OCI-LY1 (cell line): ENCODE data around the gene AKAP13.
A peak's percentile ranks its signal among the peaks of the same experiment; 100 is the strongest.

Experiments
- H2AFZ ChIP-seq: fragments of 200-600 bp; sonication (generic), shearing (Covaris generic); 2 replicates; pipeline ENCODE4 v1.6.0; 2014; ENCODE audit warnings: antibody characterized with exemption, mild to moderate bottlenecking, low read length
- H3F3A ChIP-seq: fragments of 200-600 bp; sonication (generic), shearing (Covaris generic); 2 replicates; pipeline ENCODE4 v1.6.0; 2014; ENCODE audit warnings: mild to moderate bottlenecking, antibody characterized with exemption, low read length, moderate library complexity; ENCODE audit not compliant: insufficient read depth
- H3K27ac ChIP-seq: fragments of 200-600 bp; sonication (generic); 2 replicates; pipeline ENCODE4 v1.5.1; 2014; ENCODE audit warnings: low read length, mixed run types, mild to moderate bottlenecking, low read depth; ENCODE audit not compliant: poor library complexity, severe bottlenecking
- H3K27me3 ChIP-seq: fragments of 200-600 bp; sonication (generic); 2 replicates; pipeline ENCODE4 v1.6.0; 2014; ENCODE audit warnings: antibody characterized with exemption, mild to moderate bottlenecking, low read length, moderate library complexity; ENCODE audit not compliant: insufficient read depth
- H3K36me3 ChIP-seq: fragments of 200-600 bp; sonication (generic); 2 replicates; pipeline ENCODE4 v1.6.1; 2014; ENCODE audit warnings: mild to moderate bottlenecking, antibody characterized with exemption, low read length, moderate library complexity, mixed read lengths; ENCODE audit not compliant: insufficient read depth
- H3K4me1 ChIP-seq: fragments of 200-600 bp; sonication (generic); 2 replicates; pipeline ENCODE4 v1.5.1; 2014; ENCODE audit warnings: mild to moderate bottlenecking, low read length, moderate library complexity; ENCODE audit not compliant: insufficient read depth, severe bottlenecking
- H3K4me2 ChIP-seq: fragments of 200-600 bp; sonication (generic), shearing (Covaris generic); 2 replicates; pipeline ENCODE4 v1.6.1; 2014; ENCODE audit warnings: low read length
- H3K4me3 ChIP-seq: fragments of 200-600 bp; sonication (generic); 2 replicates; pipeline ENCODE4 v1.5.1; 2014; ENCODE audit warnings: low read length, low read depth, mild to moderate bottlenecking, mixed read lengths; ENCODE audit not compliant: poor library complexity, severe bottlenecking
- H3K79me2 ChIP-seq: fragments of 200-600 bp; shearing (Covaris generic); 2 replicates; pipeline ENCODE4 v1.6.1; 2016; ENCODE audit warnings: mixed run types, low read length, mixed read lengths; ENCODE audit not compliant: insufficient read depth
- H3K9ac ChIP-seq: fragments of 200-600 bp; sonication (generic), shearing (Covaris generic); 2 replicates; pipeline ENCODE4 v1.6.1; 2014; ENCODE audit warnings: mild to moderate bottlenecking, low read length, mixed read lengths
- H3K9me2 ChIP-seq: fragments of 200-600 bp; sonication (generic), shearing (Covaris generic); 2 replicates; pipeline ENCODE4 v1.6.1; 2014; ENCODE audit warnings: low read depth, mild to moderate bottlenecking, low read length, mixed read lengths
- H3K9me3 ChIP-seq: fragments of 200-600 bp; shearing (Covaris generic); 2 replicates; pipeline ENCODE4 v1.6.1; 2014; ENCODE audit warnings: low read length, mixed read lengths
- H4K20me1 ChIP-seq: fragments of 200-600 bp; sonication (generic), shearing (Covaris generic); 2 replicates; pipeline ENCODE4 v1.6.0; 2016; ENCODE audit warnings: mild to moderate bottlenecking, low read length; ENCODE audit not compliant: insufficient read depth
- CTCF ChIP-seq: fragments of 200-600 bp; sonication (generic), shearing (Covaris generic); IDR thresholded peaks from 2 replicates; pipeline ENCODE4 v1.5.1; 2017; ENCODE audit warnings: mild to moderate bottlenecking, antibody characterized with exemption, low read length, moderate library complexity, mixed read lengths
- EZH2 ChIP-seq: fragments of 200-600 bp; sonication (generic), shearing (Covaris generic); IDR thresholded peaks from 2 replicates; pipeline ENCODE4 v1.8.0; 2017; ENCODE audit warnings: borderline replicate concordance, mixed run types, mild to moderate bottlenecking, antibody characterized with exemption, low read length, moderate library complexity, mixed read lengths

The AKAP13 gene

GRCh38 chr15:85472349-85472748 is 91.9 kb downstream of the AKAP13 start:
- Histone ChIP-seq H2AFZ (no peak overlapping the region), H3K9me3 (no peaks in the 10 kb centered on the region), H3K4me3 (no peak overlapping the region), H3K4me2 (no peak overlapping the region; the same call in 1 of the 2 replicates), H3K27ac (peak overlapping the region; percentile 97), H3F3A (peaks cover 15% of the 10 kb centered on the region), H3K79me2 (peaks cover 47% of the 10 kb centered on the region), H3K9ac (no peak overlapping the region), H4K20me1 (no peaks in the 10 kb centered on the region), H3K36me3 (no peaks in the 10 kb centered on the region), H3K4me1 (peaks cover 100% of the 10 kb centered on the region), H3K9me2 (no peaks in the 10 kb centered on the region), H3K27me3 (no peaks in the 10 kb centered on the region)
- TF ChIP-seq EZH2, result no peak
- no peak for TF ChIP-seq CTCF

GRCh38 chr15:85473455-85473854 is 93.1 kb downstream of the AKAP13 start:
- Histone ChIP-seq H3K9ac (peak overlapping the region; percentile 62), H3K4me1 (peaks cover 100% of the 10 kb centered on the region), H3F3A (peaks cover 15% of the 10 kb centered on the region), H4K20me1 (no peaks in the 10 kb centered on the region), H3K9me2 (no peaks in the 10 kb centered on the region), H3K27me3 (no peaks in the 10 kb centered on the region), H3K9me3 (no peaks in the 10 kb centered on the region), H2AFZ (no peak overlapping the region), H3K4me3 (peak overlapping the region; percentile 26), H3K4me2 (peak overlapping the region; percentile 83), H3K79me2 (peaks cover 49% of the 10 kb centered on the region), H3K36me3 (no peaks in the 10 kb centered on the region), H3K27ac (peak overlapping the region; percentile 97)
- no peak for TF ChIP-seq CTCF
- TF ChIP-seq EZH2, result no peak

- peaks cover 15% of the 10 kb centered on the region for H3F3A ChIP-seq
- peaks cover 51% of the 10 kb centered on the region for H3K79me2 ChIP-seq
- H3K9ac ChIP-seq, result peak overlapping the region; percentile 62
- no peaks in the 10 kb centered on the region for H4K20me1 ChIP-seq
- no peak overlapping the region for H2AFZ ChIP-seq
- TF ChIP-seq CTCF, result no peak
- no peak for TF ChIP-seq EZH2
- no peaks in the 10 kb centered on the region for H3K9me3 ChIP-seq
- peak overlapping the region; percentile 97 for H3K27ac ChIP-seq
- no peaks in the 10 kb centered on the region for H3K9me2 ChIP-seq
- peaks cover 100% of the 10 kb centered on the region for H3K4me1 ChIP-seq
- H3K27me3 ChIP-seq, result no peaks in the 10 kb centered on the region
- H3K4me3 ChIP-seq, result peak overlapping the region; percentile 49
- peak overlapping the region; percentile 83 for H3K4me2 ChIP-seq
- no peaks in the 10 kb centered on the region for H3K36me3 ChIP-seq
These were observed 94.4 kb downstream of the AKAP13 start for GRCh38 chr15:85474700-85475316.
